SK-N-SH (cell line): Measurements from ENCODE around the gene SFTPB. TPM values are rescaled to one million over a fixed set of nuclear protein-coding genes. Genes with fewer than 3 reads are reported as not detected.
"Not testable (repeated sequence)": the region's sequence is repeated elsewhere in the genome, so short reads cannot be mapped to it uniquely, and the experiment has no call there.

Source experiments
- CTCF ChIA-PET: fragments of 300-600, 350-600 bp; formaldehyde crosslinking; extraction: SDS; loops from one replicate; lab custom pipeline; 2021; lab: Yijun Ruan, JAX
- POLR2A ChIA-PET: fragments of 350-600 bp; sonication (Branson Sonifier 250); formaldehyde crosslinking; extraction: SDS; loops from one replicate; lab custom pipeline; 2020; ENCODE audit warnings: antibody characterized with exemption, inconsistent platforms; lab: Yijun Ruan, JAX
- DNase-seq: peaks from one replicate; pipeline ENCODE4 v3.0.0; 2012
- H2AFZ ChIP-seq: fragments of 200-600 bp; sonication (generic); 2 replicates; pipeline ENCODE4 v1.8.1; 2016; ENCODE audit warnings: antibody characterized with exemption, mild to moderate bottlenecking, low read depth
- H3F3A ChIP-seq: fragments of 200-600 bp; sonication (generic); replicated peaks from 2 replicates; pipeline ENCODE3; 2016; ENCODE audit warnings: antibody characterized with exemption, mild to moderate bottlenecking; ENCODE audit not compliant: insufficient read depth
- H3K27ac ChIP-seq, 2 experiments: fragments of 200-500 bp in 1 of 2; fragments of 200-600 bp in 1 of 2; sonication (Bioruptor generic) in 1 of 2; sonication (generic), shearing (Covaris generic) in 1 of 2; 2 replicates each; pipeline versions ENCODE4 v1.5.1 to v1.6.1; 2014 to 2016; ENCODE audit warnings: low read depth in 2 of 2, inconsistent platforms in 1 of 2, low read length in 1 of 2, mild to moderate bottlenecking in 1 of 2, mixed read lengths in 1 of 2
- H3K27me3 ChIP-seq: fragments of 200-600 bp; sonication (generic), shearing (Covaris generic); 2 replicates; pipeline ENCODE4 v1.6.1; 2016; ENCODE audit warnings: mixed run types; ENCODE audit not compliant: insufficient read depth
- H3K36me3 ChIP-seq, 2 experiments: fragments of 200-500 bp in 1 of 2; fragments of 200-600 bp in 1 of 2; sonication (Bioruptor generic) in 1 of 2; sonication (generic) in 1 of 2; replicated peaks in 1 of 2; 2 replicates each; pipeline versions ENCODE3 to v1.5.1; 2014 to 2016; ENCODE audit warnings: low read length in 1 of 2, mild to moderate bottlenecking in 1 of 2; ENCODE audit not compliant: insufficient read depth in 2 of 2, control insufficient read depth in 1 of 2
- H3K4me1 ChIP-seq, 2 experiments: fragments of 200-500 bp in 1 of 2; fragments of 200-600 bp in 1 of 2; sonication (Bioruptor generic) in 1 of 2; sonication (generic), shearing (Covaris generic) in 1 of 2; 2 replicates each; pipeline versions ENCODE4 v1.5.1 to v1.6.1; 2014 to 2016; ENCODE audit warnings: low read depth in 1 of 2, low read length in 1 of 2, mixed run types in 1 of 2; ENCODE audit not compliant: insufficient read depth in 2 of 2, control insufficient read depth in 1 of 2
- H3K4me2 ChIP-seq: fragments of 200-600 bp; sonication (generic), shearing (Covaris generic); 2 replicates; pipeline ENCODE4 v1.6.1; 2017; ENCODE audit warnings: mixed run types
- H3K4me3 ChIP-seq, 2 experiments: fragments of 200-500 bp in 1 of 2; fragments of 200-600 bp in 1 of 2; sonication (Bioruptor generic) in 1 of 2; sonication (generic), shearing (Covaris generic) in 1 of 2; 2 replicates each; pipeline versions ENCODE4 v1.5.1 to v1.8.1; 2014 to 2016; ENCODE audit warnings: low read depth in 2 of 2, inconsistent platforms in 1 of 2, low read length in 1 of 2, mild to moderate bottlenecking in 1 of 2, mixed read lengths in 1 of 2, moderate library complexity in 1 of 2
- H3K79me2 ChIP-seq: fragments of 200-600 bp; sonication (generic); 2 replicates; pipeline ENCODE4 v1.8.1; 2017; ENCODE audit warnings: mild to moderate bottlenecking; ENCODE audit not compliant: insufficient read depth
- H3K9ac ChIP-seq: fragments of 200-600 bp; sonication (generic); 2 replicates; pipeline ENCODE4 v1.6.1; 2017; ENCODE audit warnings: mixed run types
- H3K9me2 ChIP-seq: fragments of 200-600 bp; sonication (generic); 2 replicates; pipeline ENCODE4 v1.6.1; 2017; ENCODE audit warnings: mixed run types
- H3K9me3 ChIP-seq: fragments of 200-600 bp; sonication (generic); 2 replicates; pipeline ENCODE4 v1.6.1; 2017; ENCODE audit warnings: mixed run types, mild to moderate bottlenecking, moderate library complexity
- H4K20me1 ChIP-seq: fragments of 200-600 bp; sonication (generic); 2 replicates; pipeline ENCODE4 v1.6.1; 2017; ENCODE audit warnings: mild to moderate bottlenecking, mixed run types; ENCODE audit not compliant: insufficient read depth
- CHD2 ChIP-seq: fragments of 150-350 bp; IDR thresholded peaks from 2 replicates; pipeline ENCODE4 v1.6.1; 2018; ENCODE audit warnings: low read length; ENCODE audit not compliant: partially characterized antibody
- ELF1 ChIP-seq: IDR thresholded peaks from 2 replicates; pipeline ENCODE4 v1.4.0; 2012
- EP300 ChIP-seq, 2 experiments: IDR thresholded peaks; 2 replicates each; pipeline versions ENCODE4 v1.4.0 to v1.6.1; 2012; ENCODE audit warnings: borderline replicate concordance in 1 of 2, low read depth in 1 of 2, low read length in 1 of 2
- FOXM1 ChIP-seq: IDR thresholded peaks from 2 replicates; pipeline ENCODE4 v1.4.0; 2012; ENCODE audit warnings: low read depth, mild to moderate bottlenecking
- GABPA ChIP-seq: IDR thresholded peaks from 2 replicates; pipeline ENCODE4 v1.4.0; 2012; ENCODE audit warnings: low read depth, mild to moderate bottlenecking
- GATA2 ChIP-seq: sonication (generic); formaldehyde crosslinking; IDR thresholded peaks from 2 replicates; pipeline ENCODE4 v1.5.0; 2020; ENCODE audit warnings: mild to moderate bottlenecking, missing genetic modification reagents
- IRF3 ChIP-seq: fragments of 150-350 bp; IDR thresholded peaks from 2 replicates; pipeline ENCODE4 v1.6.1; 2016; ENCODE audit warnings: mild to moderate bottlenecking, low read depth, low read length
- JUND ChIP-seq: IDR thresholded peaks from 2 replicates; pipeline ENCODE4 v1.4.0; 2012
- MAX ChIP-seq: IDR thresholded peaks from 2 replicates; pipeline ENCODE4 v1.4.0; 2012; ENCODE audit warnings: low read depth
- MEF2A ChIP-seq: IDR thresholded peaks from 2 replicates; pipeline ENCODE4 v1.4.0; 2012; ENCODE audit warnings: low read depth, borderline replicate concordance
- MXI1 ChIP-seq: IDR thresholded peaks from 2 replicates; pipeline ENCODE4 v1.6.1; 2012; ENCODE audit warnings: mild to moderate bottlenecking, low read depth, low read length, improper control_type of control experiment
- POLR2AphosphoS5 ChIP-seq: IDR thresholded peaks from 2 replicates; pipeline ENCODE4 v1.6.1; 2012; ENCODE audit warnings: low read depth, low read length
- REST ChIP-seq: IDR thresholded peaks from 2 replicates; pipeline ENCODE4 v1.6.1; 2012; ENCODE audit warnings: mild to moderate bottlenecking, low read depth, low read length, moderate library complexity
- RFX5 ChIP-seq: IDR thresholded peaks from 2 replicates; pipeline ENCODE4 v1.6.1; 2012; ENCODE audit warnings: mild to moderate bottlenecking, improper control_type of control experiment, low read length
- RXRA ChIP-seq: IDR thresholded peaks from 2 replicates; pipeline ENCODE4 v1.4.0; 2012; ENCODE audit warnings: low read depth, mild to moderate bottlenecking, borderline replicate concordance
- SMC3 ChIP-seq: IDR thresholded peaks from 2 replicates; pipeline ENCODE4 v1.6.1; 2012; ENCODE audit warnings: low read depth, low read length, improper control_type of control experiment
- TAF1 ChIP-seq: IDR thresholded peaks from 2 replicates; pipeline ENCODE4 v1.6.1; 2012; ENCODE audit warnings: low read depth, mild to moderate bottlenecking, low read length, moderate library complexity, borderline replicate concordance
- TEAD4 ChIP-seq: IDR thresholded peaks from 2 replicates; pipeline ENCODE4 v1.4.0; 2012; ENCODE audit warnings: mild to moderate bottlenecking, borderline replicate concordance; ENCODE audit not compliant: insufficient read depth
- USF1 ChIP-seq: IDR thresholded peaks from 2 replicates; pipeline ENCODE4 v1.4.0; 2012; ENCODE audit warnings: low read depth, borderline replicate concordance
- USF2 ChIP-seq: fragments of 150-350 bp; IDR thresholded peaks from 2 replicates; pipeline ENCODE4 v1.6.1; 2017; ENCODE audit warnings: antibody characterized with exemption, low read length, low read depth, borderline replicate concordance
- WGBS: methylation state at CpG from one replicate; pipeline ENCODE4 v1.1.6; 2017; ENCODE audit warnings: low lambda C conversion rate; 5-methylcytosine and 5-hydroxymethylcytosine counted together
- polyA plus RNA-seq, 3 experiments: library from polyadenylated mRNA; depleted of rRNA; stranded (reverse); fragments of >200 nt; gene quantifications; 2 replicates each; pipeline ENCODE4 v1.2.3, GENCODE V29; 2012

SFTPB gene
- polyA plus RNA-seq, 1 of the 3 experiments (the other 2 are of a cell fraction), result not detected

- H3K9ac ChIP-seq, result no peak overlapping the region
- H3F3A ChIP-seq, result peaks cover 6% of the 10 kb centered on the region
- H3K9me3 ChIP-seq, result no peaks in the 10 kb centered on the region
- H3K4me1 ChIP-seq, result no peaks in the 10 kb centered on the region
- peaks cover 0 to 4% of the 10 kb centered on the region in 2 experiments for H3K36me3 ChIP-seq
- no peak for TF ChIP-seq MXI1
- TF ChIP-seq ELF1, result no peak
- no peak for TF ChIP-seq POLR2AphosphoS5
- no peak for TF ChIP-seq CHD2
- no peak for TF ChIP-seq REST
- TF ChIP-seq TEAD4, result no peak
- TF ChIP-seq RFX5, result no peak
- no peak for TF ChIP-seq IRF3
- no peak for TF ChIP-seq GABPA
- TF ChIP-seq EP300 (IDR thresholded peaks at IDR 0.05; ENCODE audit: borderline replicate concordance in 1 of 2, low read depth in 1 of 2, low read length in 1 of 2), result no peak
- TF ChIP-seq MEF2A, result no peak
- no peak for TF ChIP-seq SMC3
- no peak for TF ChIP-seq FOXM1
- no peak for TF ChIP-seq JUND
- TF ChIP-seq USF2, result no peak
- TF ChIP-seq RXRA, result no peak
- no peak for TF ChIP-seq MAX
- no peak for TF ChIP-seq TAF1
- TF ChIP-seq USF1, result no peak
- TF ChIP-seq GATA2 (CRISPR knock-in tag), result no peak
- H3K4me2 ChIP-seq, result no peak overlapping the region
- no peaks in the 10 kb centered on the region for H3K9me2 ChIP-seq
- ChIA-PET CTCF (interaction anchor here (1.2 to 7.5 kb wide), 4 partner anchors 10 to 59 kb away, joined by 5 to 49 read pairs (median 12); no protein-coding TSS in a partner anchor), POLR2A (interaction anchor here (0.6 to 0.9 kb wide), 2 partner anchors 22 to 58 kb away, joined by 3 to 7 read pairs; no protein-coding TSS in a partner anchor)
- no peak for DNase-seq
- H3K27me3 ChIP-seq, result no peaks in the 10 kb centered on the region
- no peak overlapping the region for H2AFZ ChIP-seq
- H3K79me2 ChIP-seq, result no peaks in the 10 kb centered on the region
- no peak overlapping the region for H3K27ac ChIP-seq
- WGBS, result 87% methylated on average over 9 of the region's 13 CpGs
- H4K20me1 ChIP-seq, result 0 out of 2 replicates have a peak, but pooled peaks cover 6% of the 10 kb centered on the region
- no peak overlapping the region for H3K4me3 ChIP-seq
These were observed 8.5 kb downstream of the SFTPB start for GRCh38 chr2:85659324-85659981.

- POLR2A ChIA-PET, H3K9ac ChIP-seq, H3K79me2 ChIP-seq, H3K4me3 ChIP-seq, H4K20me1 ChIP-seq, H3K9me3 ChIP-seq, H3K9me2 ChIP-seq, H3K4me1 ChIP-seq, H3K4me2 ChIP-seq, H3K36me3 ChIP-seq, H3K27me3 ChIP-seq, DNase-seq, H2AFZ ChIP-seq, H3K27ac ChIP-seq: not testable (repeated sequence)
- CTCF ChIA-PET, result interaction anchor here (0.8 to 7.5 kb wide), 4 partner anchors 9 to 112 kb away, joined by 3 to 49 read pairs (median 6); no protein-coding TSS in a partner anchor
- H3F3A ChIP-seq, result peaks cover 11% of the 10 kb centered on the region
- 97% methylated on average over 4 of the region's 4 CpGs for WGBS
These were observed 10.6 kb downstream of the SFTPB start for GRCh38 chr2:85657399-85657798.
